ENCODE measurements around the gene OR51A2.

OR51A2 gene

GRCh38 chr11:4982678-4983077 is 27.2 kb upstream of the OR51A2 start:
- Histone ChIP-seq H3K27ac (replicated peaks) (no peak overlapping the region), H3K4me3 (replicated peaks; ENCODE audit: insufficient read depth, low read length) (no peak overlapping the region), H3K27me3 (ENCODE audit: insufficient read depth, poor library complexity, severe bottlenecking) (no peaks in the 10 kb centered on the region)
- TF ChIP-seq REST (IDR thresholded peaks at IDR 0.05; ENCODE audit: insufficient replicate concordance, low read depth) (no peak), GABPA (IDR thresholded peaks at IDR 0.05; ENCODE audit: low read depth) (no peak), SPI1 (IDR thresholded peaks at IDR 0.05; ENCODE audit: borderline replicate concordance, low read depth) (no peak), CTCF (IDR thresholded peaks at IDR 0.05; ENCODE audit: insufficient read depth, low read length) (no peak), POLR2AphosphoS5 (IDR thresholded peaks at IDR 0.05; ENCODE audit: low read depth) (no peak)
- DNase-seq (ENCODE audit: low read depth in 1 of 2, low spot score in 1 of 2) = no peak

- no peak for DNase-seq (ENCODE audit: low read depth in 1 of 2, low spot score in 1 of 2)
- H3K27ac ChIP-seq (replicated peaks) = no peak overlapping the region
- H3K4me3 ChIP-seq (replicated peaks; ENCODE audit: insufficient read depth, low read length) = no peak overlapping the region
- no peak for TF ChIP-seq GABPA (IDR thresholded peaks at IDR 0.05; ENCODE audit: low read depth)
- no peak for TF ChIP-seq SPI1 (IDR thresholded peaks at IDR 0.05; ENCODE audit: borderline replicate concordance, low read depth)
- TF ChIP-seq CTCF (IDR thresholded peaks at IDR 0.05; ENCODE audit: insufficient read depth, low read length) = no peak
- no peak for TF ChIP-seq REST (IDR thresholded peaks at IDR 0.05; ENCODE audit: insufficient replicate concordance, low read depth)
- no peak for TF ChIP-seq POLR2AphosphoS5 (IDR thresholded peaks at IDR 0.05; ENCODE audit: low read depth)
- no peaks in the 10 kb centered on the region for H3K27me3 ChIP-seq (ENCODE audit: insufficient read depth, poor library complexity, severe bottlenecking)
These were observed 23.5 kb upstream of the OR51A2 start for GRCh38 chr11:4979036-4979435.

- H3K27me3 ChIP-seq (ENCODE audit: insufficient read depth, poor library complexity, severe bottlenecking) = no peaks in the 10 kb centered on the region
- no peak for DNase-seq (ENCODE audit: low read depth in 1 of 2, low spot score in 1 of 2)
- TF ChIP-seq SPI1 (IDR thresholded peaks at IDR 0.05; ENCODE audit: borderline replicate concordance, low read depth) (no peak), REST (IDR thresholded peaks at IDR 0.05; ENCODE audit: insufficient replicate concordance, low read depth) (no peak)
- H3K27ac ChIP-seq (replicated peaks) = no peak overlapping the region
- H3K4me3 ChIP-seq (replicated peaks; ENCODE audit: insufficient read depth, low read length) = no peak overlapping the region
These were observed 19.9 kb upstream of the OR51A2 start for GRCh38 chr11:4975436-4975835.

- DNase-seq (ENCODE audit: low read depth in 1 of 2, low spot score in 1 of 2) = no peak
- no peak overlapping the region for H3K4me3 ChIP-seq (replicated peaks; ENCODE audit: insufficient read depth, low read length)
- TF ChIP-seq SPI1 (IDR thresholded peaks at IDR 0.05; ENCODE audit: borderline replicate concordance, low read depth) = no peak
- TF ChIP-seq CTCF (IDR thresholded peaks at IDR 0.05; ENCODE audit: insufficient read depth, low read length) = no peak
- no peak for TF ChIP-seq REST (IDR thresholded peaks at IDR 0.05; ENCODE audit: insufficient replicate concordance, low read depth)
- H3K27me3 ChIP-seq (ENCODE audit: insufficient read depth, poor library complexity, severe bottlenecking) = no peaks in the 10 kb centered on the region
- no peak overlapping the region for H3K27ac ChIP-seq (replicated peaks)
These were observed 7.3 kb upstream of the OR51A2 start for GRCh38 chr11:4962816-4963215.

Data from HL-60 (cell line).